ENCODE results near the gene EIF5AL1. TPM values are rescaled to one million over a fixed set of nuclear protein-coding genes. Genes with fewer than 3 reads are reported as not detected.

Gene EIF5AL1
- total and polyA plus RNA-seq, 9 of the 15 experiments (the other 6 are each of a cell fraction or from before 2014, with no cell fraction given): 0.03 to 3.4 (median 0.53) TPM; not detected in 1

DNA sequence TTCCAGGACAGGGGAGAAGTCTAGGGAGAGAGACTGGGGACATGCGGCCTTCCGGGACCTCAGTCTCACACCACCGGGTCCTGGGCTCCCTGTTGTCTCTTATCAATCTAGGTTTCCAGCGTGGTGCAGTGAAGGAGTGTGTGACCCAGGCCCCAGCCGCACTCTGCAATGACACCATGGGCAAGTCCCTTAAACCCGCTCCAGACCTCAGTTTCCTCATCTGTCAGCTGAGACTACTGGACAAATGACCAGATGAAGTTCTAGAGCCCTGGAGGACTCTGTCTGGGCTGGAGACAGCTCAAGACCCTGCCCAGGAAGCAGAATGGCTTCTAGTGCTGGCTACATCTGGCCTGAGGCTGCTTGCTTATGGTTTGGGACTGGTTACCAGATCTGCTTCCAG, 20.1 kb upstream of the EIF5AL1 start:
- no TSS peak for BruUV-seq (replicated peaks)
- CTCF ChIA-PET (ENCODE audit: low intra/inter-chr PET ratio): no interaction called here

More for the DNA sequence above, 20.1 kb upstream of the EIF5AL1 start:
- in situ Hi-C loops (cut with MboI) (no loop called here), intact Hi-C loops (cut with micrococcal nuclease) (no loop called here)
- TF ChIP-seq FUS (optimal IDR thresholded peaks at IDR 0.05; ENCODE audit: low read depth, low read length) (no peak), RFX7 (CRISPR knock-in tag; IDR thresholded peaks at IDR 0.05) (no peak), ARID1B (IDR thresholded peaks at IDR 0.05) (no peak), POLR3G (IDR thresholded peaks at IDR 0.05; ENCODE audit: extremely low read depth, insufficient read length, insufficient replicate concordance) (no peak), CBFB (CRISPR knock-in tag; IDR thresholded peaks at IDR 0.05) (no peak), NR2C1 (IDR thresholded peaks at IDR 0.05) (no peak), NR2C1 (tag; IDR thresholded peaks at IDR 0.05) (no peak), HCFC1 (IDR thresholded peaks at IDR 0.05; ENCODE audit: low read depth, low read length) (no peak)
- TF ChIP-seq, protein P1, sequence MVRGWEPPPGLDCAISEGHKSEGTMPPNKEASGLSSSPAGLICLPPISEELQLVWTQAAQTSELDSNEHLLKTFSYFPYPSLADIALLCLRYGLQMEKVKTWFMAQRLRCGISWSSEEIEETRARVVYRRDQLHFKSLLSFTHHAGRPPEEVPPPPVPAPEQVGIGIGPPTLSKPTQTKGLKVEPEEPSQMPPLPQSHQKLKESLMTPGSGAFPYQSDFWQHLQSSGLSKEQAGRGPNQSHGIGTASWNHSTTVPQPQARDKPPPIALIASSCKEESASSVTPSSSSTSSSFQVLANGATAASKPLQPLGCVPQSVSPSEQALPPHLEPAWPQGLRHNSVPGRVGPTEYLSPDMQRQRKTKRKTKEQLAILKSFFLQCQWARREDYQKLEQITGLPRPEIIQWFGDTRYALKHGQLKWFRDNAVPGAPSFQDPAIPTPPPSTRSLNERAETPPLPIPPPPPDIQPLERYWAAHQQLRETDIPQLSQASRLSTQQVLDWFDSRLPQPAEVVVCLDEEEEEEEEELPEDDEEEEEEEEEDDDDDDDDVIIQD (CRISPR knock-in tag; IDR thresholded peaks at IDR 0.05): no peak
- H2AFZ ChIP-seq (ENCODE audit: low read depth, low read length): no peak overlapping the region
- POLR2A ChIA-PET: interaction anchor here (0.6 kb wide), 1 partner anchor 144 kb away, joined by 6 read pairs; no protein-coding TSS in a partner anchor
- no peaks in the 10 kb centered on the region for H3K9me3 ChIP-seq (replicated peaks; ENCODE audit: control insufficient read depth, insufficient read depth, low read depth, low read length)
- FAIRE-seq: no peak
- peaks cover 4% of the 10 kb centered on the region; the same call in 1 of the 2 replicates for H4K20me1 ChIP-seq (replicated peaks; ENCODE audit: control insufficient read depth, insufficient read depth, low read length)
- H3K36me3 ChIP-seq (ENCODE audit: control insufficient read depth, insufficient read depth, low read length): no peaks in the 10 kb centered on the region
- no peak for DNase-seq (ENCODE audit: extremely low read depth in 1 of 4, low spot score in 3 of 4)
- H3K27ac ChIP-seq (ENCODE audit: extremely low read depth, low read depth, low read length): no peak overlapping the region
- H3K27me3 ChIP-seq (ENCODE audit: control insufficient read depth in 2 of 2, insufficient read depth in 2 of 2, low read length in 2 of 2): peaks cover 10 to 38% of the 10 kb centered on the region in 2 experiments; a peak in 4 of 5 replicates
- no peak overlapping the region for H3K4me2 ChIP-seq (ENCODE audit: insufficient read depth, low read length)
- no peak overlapping the region for H3K9ac ChIP-seq (ENCODE audit: insufficient read depth in 1 of 2, low read depth in 2 of 2, low read length in 2 of 2)
- no peaks in the 10 kb centered on the region for H3K79me2 ChIP-seq (ENCODE audit: control insufficient read depth, insufficient read depth, low read length)
- H3K4me3 ChIP-seq: no peak overlapping the region
- no peaks in the 10 kb centered on the region for H3K9me1 ChIP-seq (ENCODE audit: control insufficient read depth, insufficient read depth, low read length)
- WGBS (ENCODE audit: insufficient coverage, low coverage, missing lambda C conversion rate): 37% methylated on average over 6 of the region's 6 CpGs
- ATAC-seq: no peak
- H3K4me1 ChIP-seq (replicated peaks in 1 of 2; ENCODE audit: control insufficient read depth in 2 of 2, insufficient read depth in 2 of 2, low read length in 2 of 2): peaks cover 7 to 14% of the 10 kb centered on the region in 2 experiments
